HG03175 (cell line): ENCODE measurements around the gene ENTPD6.

Experiments
- ATAC-seq: cut with Tn5 transposase; IDR thresholded peaks from one replicate; pipeline ENCODE4 v1.9.1; 2021; ENCODE audit warnings: mild to moderate bottlenecking, moderate library complexity; ENCODE audit not compliant: unreplicated experiment

ENTPD6 gene

GRCh38 chr20:25275813-25276532, 80.5 kb downstream of the ENTPD6 start:
- ATAC-seq: no peak
